ENCODE measurements around the gene PJA2. TPM values are rescaled to one million over a fixed set of nuclear protein-coding genes. Genes with fewer than 3 reads are reported as not detected.

PJA2 gene
- total RNA-seq, 4 donors from 2014 or later = 74.5 to 120 (median 90.4) TPM

DNA sequence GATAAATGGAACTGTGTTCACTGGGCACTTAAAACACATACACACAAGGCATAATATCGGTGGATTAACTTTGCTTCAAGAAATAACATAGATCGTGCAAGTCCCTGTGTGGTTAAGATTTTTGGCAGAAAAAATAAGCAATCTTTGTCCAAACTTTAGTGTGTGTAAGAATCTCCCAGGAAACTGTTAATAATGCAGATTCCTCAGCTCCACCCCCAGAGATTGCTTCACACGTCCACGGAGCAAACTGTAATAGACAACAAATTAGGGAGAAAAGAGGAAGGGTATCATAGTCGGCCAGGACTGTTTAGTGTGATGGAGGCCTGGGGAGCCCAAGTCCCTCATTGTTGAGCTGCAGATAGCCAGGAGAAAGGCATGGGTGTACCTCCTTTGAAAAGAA is 84.8 kb downstream of the PJA2 start:
- TF ChIP-seq, protein P1, sequence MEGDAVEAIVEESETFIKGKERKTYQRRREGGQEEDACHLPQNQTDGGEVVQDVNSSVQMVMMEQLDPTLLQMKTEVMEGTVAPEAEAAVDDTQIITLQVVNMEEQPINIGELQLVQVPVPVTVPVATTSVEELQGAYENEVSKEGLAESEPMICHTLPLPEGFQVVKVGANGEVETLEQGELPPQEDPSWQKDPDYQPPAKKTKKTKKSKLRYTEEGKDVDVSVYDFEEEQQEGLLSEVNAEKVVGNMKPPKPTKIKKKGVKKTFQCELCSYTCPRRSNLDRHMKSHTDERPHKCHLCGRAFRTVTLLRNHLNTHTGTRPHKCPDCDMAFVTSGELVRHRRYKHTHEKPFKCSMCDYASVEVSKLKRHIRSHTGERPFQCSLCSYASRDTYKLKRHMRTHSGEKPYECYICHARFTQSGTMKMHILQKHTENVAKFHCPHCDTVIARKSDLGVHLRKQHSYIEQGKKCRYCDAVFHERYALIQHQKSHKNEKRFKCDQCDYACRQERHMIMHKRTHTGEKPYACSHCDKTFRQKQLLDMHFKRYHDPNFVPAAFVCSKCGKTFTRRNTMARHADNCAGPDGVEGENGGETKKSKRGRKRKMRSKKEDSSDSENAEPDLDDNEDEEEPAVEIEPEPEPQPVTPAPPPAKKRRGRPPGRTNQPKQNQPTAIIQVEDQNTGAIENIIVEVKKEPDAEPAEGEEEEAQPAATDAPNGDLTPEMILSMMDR (IDR thresholded peaks at IDR 0.05) = no peak
- no peak for DNase-seq (ENCODE audit: low spot score)
- ATAC-seq (ENCODE audit: low FRiP score) = peak; percentile 49

DNA sequence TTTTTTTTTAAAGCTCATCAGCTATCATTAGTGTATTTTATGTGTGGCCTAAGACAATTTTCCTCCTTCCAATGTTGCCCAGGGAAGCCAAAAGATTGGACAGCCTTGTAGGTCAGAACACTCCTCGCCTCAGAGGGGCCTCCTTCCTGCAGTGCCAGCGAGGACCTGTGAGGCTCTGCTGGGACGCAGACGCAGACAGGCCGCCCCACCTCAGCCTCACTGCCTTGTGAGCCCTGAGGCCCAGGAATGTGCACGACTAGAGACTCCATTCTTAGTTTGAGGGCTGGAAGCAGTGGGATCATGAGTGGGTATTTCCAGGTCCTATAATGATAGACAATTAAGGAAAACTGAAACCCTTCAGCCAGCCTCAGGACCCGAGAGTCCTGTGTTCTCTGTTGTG is 85.4 kb downstream of the PJA2 start:
- no peak for ATAC-seq (ENCODE audit: low FRiP score)
- TF ChIP-seq, protein P1 (IDR thresholded peaks at IDR 0.05) = no peak
- DNase-seq (ENCODE audit: low spot score) = no peak

DNA sequence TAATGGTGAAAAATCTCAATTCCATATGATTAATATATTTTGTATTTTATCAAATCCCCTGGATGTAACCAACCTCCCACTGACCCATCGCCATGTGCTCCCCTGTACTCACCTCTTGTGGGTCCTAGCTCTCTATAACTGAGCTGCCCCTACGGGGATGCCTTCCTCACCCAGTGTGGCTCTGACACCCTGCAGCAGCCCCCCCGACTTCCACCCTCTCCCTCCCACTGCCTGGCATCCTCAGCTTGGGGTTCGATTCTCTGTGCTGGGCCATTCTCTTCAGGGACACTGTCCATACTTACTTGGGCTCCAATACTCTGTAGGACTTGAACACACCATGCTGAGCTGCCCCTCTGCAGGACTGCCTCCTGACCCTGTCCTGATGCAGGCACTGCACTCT is 87.1 kb downstream of the PJA2 start:
- TF ChIP-seq, protein P1 (IDR thresholded peaks at IDR 0.05) = no peak

DNA sequence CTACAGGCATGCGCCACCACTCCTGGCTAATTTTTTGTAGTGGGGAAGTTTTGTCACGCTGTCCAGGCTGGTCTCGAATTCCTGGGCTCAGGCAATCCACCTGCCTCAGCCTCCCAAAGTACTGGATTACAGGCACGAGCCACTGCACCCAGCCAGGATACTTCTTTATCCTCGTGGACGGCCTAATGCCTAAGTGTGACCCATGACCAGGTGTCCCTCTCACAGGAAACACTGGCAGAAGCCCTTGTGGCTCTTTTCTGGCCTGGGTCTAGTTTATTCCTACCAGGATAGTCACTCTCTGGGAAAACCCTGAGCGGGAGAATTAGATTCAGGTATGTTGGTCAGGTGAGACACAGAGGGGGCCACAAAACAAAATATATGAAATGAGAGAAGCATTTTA is 90.4 kb downstream of the PJA2 start:
- ATAC-seq (ENCODE audit: low FRiP score) (no peak), DNase-seq (ENCODE audit: low spot score) (no peak)
- TF ChIP-seq, protein P1 (IDR thresholded peaks at IDR 0.05) = no peak

More for the DNA sequence above, 87.1 kb downstream of the PJA2 start:
- DNase-seq (ENCODE audit: low spot score) = no peak
- ATAC-seq (ENCODE audit: low FRiP score) = no peak

DNA sequence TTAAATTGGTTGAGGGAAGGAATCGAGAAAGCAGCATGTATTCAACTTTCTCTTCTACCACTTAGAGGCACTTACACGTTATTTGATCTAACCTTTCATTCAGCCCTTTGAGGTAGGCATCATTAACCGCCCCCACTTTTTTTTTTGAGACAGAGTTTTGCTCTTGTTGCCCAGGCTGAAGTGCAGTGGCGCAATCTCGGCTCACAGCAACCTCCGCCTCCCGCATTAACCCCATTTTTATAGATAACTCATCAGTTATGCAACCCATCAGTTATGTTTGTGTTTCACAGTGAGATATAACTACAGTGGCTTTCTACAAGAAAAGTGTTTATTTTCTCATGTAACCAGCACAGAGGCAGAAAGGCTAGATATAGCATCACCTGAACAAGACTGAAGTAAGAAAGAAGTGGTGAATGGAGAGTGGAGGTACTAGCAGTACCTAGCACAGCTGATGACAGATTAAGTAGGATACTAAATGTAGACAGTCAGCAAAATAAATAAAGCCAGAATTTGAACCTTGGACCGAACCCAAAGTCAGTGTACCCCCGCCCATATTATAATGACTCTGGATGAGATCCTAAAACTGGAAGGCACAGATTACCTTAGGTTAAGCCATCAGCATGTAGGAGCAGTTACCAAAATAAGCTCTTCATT is 91.2 kb downstream of the PJA2 start:
- peak; percentile 69 for ATAC-seq (ENCODE audit: low FRiP score)
- no peak for DNase-seq (ENCODE audit: low spot score)
- TF ChIP-seq, protein P1 (IDR thresholded peaks at IDR 0.05) = no peak

DNA sequence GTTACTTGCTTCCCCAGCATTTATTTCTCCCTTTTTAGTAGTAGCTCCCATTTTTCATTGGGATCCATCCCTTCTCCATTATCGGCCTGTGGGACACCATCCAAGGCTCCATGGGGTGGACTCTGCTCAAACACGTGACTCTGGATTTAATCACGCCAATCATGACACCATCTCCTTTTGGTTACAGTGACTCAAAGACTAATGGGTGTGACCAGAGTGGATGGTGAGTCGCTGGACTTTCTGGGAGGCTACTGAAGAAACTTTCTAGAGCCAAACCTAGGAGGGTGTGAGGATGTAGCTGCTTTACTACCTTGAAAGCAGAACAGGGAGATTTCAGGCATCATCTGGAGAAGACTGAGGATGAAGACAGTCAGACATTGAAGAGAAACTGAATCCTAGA is 93.1 kb downstream of the PJA2 start:
- DNase-seq (ENCODE audit: low spot score) = no peak
- TF ChIP-seq, protein P1 (IDR thresholded peaks at IDR 0.05) = no peak
- no peak for ATAC-seq (ENCODE audit: low FRiP score)

DNA sequence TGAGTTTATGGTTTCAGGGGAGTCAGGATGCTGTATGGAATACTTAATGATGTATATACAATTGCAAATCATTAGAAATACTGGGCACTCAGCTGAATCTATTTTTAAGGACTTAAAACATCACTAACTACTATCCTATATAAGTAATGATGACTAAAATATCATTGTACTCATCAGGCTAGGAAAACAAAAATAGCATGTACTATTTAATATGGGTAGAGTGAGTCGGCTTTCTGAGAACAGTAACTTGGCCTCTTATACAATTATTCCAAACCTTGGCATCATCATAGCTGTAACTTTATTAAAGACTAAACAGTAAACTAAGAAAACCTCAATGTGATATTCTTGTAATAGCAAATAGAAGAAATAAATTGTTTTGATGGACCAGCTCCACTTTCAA is 94.5 kb downstream of the PJA2 start:
- ATAC-seq (ENCODE audit: low FRiP score) = no peak
- TF ChIP-seq, protein P1 (IDR thresholded peaks at IDR 0.05) = no peak

More for the DNA sequence above, 94.5 kb downstream of the PJA2 start:
- no peak for DNase-seq (ENCODE audit: low spot score)

All from omental fat pad (tissue), 4 donors.